BJ (cell line): ENCODE data around the gene MMD. TPM values are rescaled to one million over a fixed set of nuclear protein-coding genes. Genes with fewer than 3 reads are reported as not detected.

Experiments used
- CTCF ChIA-PET: fragments of 350-600 bp; formaldehyde crosslinking; extraction: SDS; loops from one replicate; lab custom pipeline; 2021; ENCODE audit warnings: antibody characterized with exemption, inconsistent platforms; lab: Yijun Ruan, JAX
- POLR2A ChIA-PET: fragments of 300-600 bp; sonication (Branson Sonifier 250); formaldehyde crosslinking; extraction: SDS; loops from one replicate; lab custom pipeline; 2021; ENCODE audit warnings: antibody characterized with exemption; lab: Charles Lee
- DNase-seq: peaks from one replicate; pipeline ENCODE4 v3.0.0-alpha.2; 2011; ENCODE audit warnings: low read depth
- H3K27me3 ChIP-seq: 2 replicates; pipeline ENCODE4 v1.6.0; 2011; ENCODE audit warnings: low read length; ENCODE audit not compliant: control insufficient read depth, insufficient read depth
- H3K36me3 ChIP-seq: 2 replicates; pipeline ENCODE4 v1.5.1; 2011; ENCODE audit warnings: low read length; ENCODE audit not compliant: control insufficient read depth, insufficient read depth
- H3K4me3 ChIP-seq: 2 replicates; pipeline ENCODE4 v1.5.1; 2011; ENCODE audit warnings: low read depth, mild to moderate bottlenecking, control low read depth, low read length
- CTCF ChIP-seq: IDR thresholded peaks from 2 replicates; pipeline ENCODE4 v1.5.1; 2011; ENCODE audit warnings: low read depth, mild to moderate bottlenecking, control low read depth, inconsistent platforms, low read length, moderate library complexity; ENCODE audit not compliant: insufficient read depth
- polyA plus RNA-seq: library from polyadenylated mRNA; depleted of rRNA; stranded (reverse); fragments of >200 nt; gene quantifications from 2 replicates; pipeline ENCODE4 v1.2.3, GENCODE V29; 2011; rRNA removed

The MMD gene
- polyA plus RNA-seq, 1 experiment: 4.5 TPM

GRCh38 chr17:55343900-55344513, 77.6 kb downstream of the MMD start:
- H3K27me3 ChIP-seq: 0 out of 2 replicates have a peak, but pooled peaks cover 2% of the 10 kb centered on the region
- H3K4me3 ChIP-seq: no peak overlapping the region
- ChIA-PET POLR2A (no interaction called here), CTCF (interaction anchor here (1.0 kb wide), 1 partner anchor 13 kb away, joined by 4 read pairs; no protein-coding TSS in a partner anchor)
- no peaks in the 10 kb centered on the region for H3K36me3 ChIP-seq
- DNase-seq: no peak
- no peak for TF ChIP-seq CTCF

- ChIA-PET CTCF (interaction anchor here (0.7 to 1.6 kb wide), 2 partner anchors 9 to 26 kb away, joined by 3 read pairs; no protein-coding TSS in a partner anchor), POLR2A (no interaction called here)
- 0 out of 2 replicates have a peak, but pooled peaks cover 3% of the 10 kb centered on the region for H3K27me3 ChIP-seq
- H3K36me3 ChIP-seq: no peaks in the 10 kb centered on the region
- no peak overlapping the region for H3K4me3 ChIP-seq
- DNase-seq: no peak
- no peak for TF ChIP-seq CTCF
Measured at GRCh38 chr17:55342800-55343585, 78.6 kb downstream of the MMD start.

Other genes with a start within 250 kb of the MMD start
- gene HLF, start 156.9 kb downstream of the MMD start, polyA plus RNA-seq: 0.02 TPM in 1 of 2 replicates, not detected in the other
- gene SMIM36, start 89.6 kb upstream of the MMD start, polyA plus RNA-seq: not detected in 2 replicates